BJ (cell line): ENCODE data around the gene RAB11FIP5. TPM values are rescaled to one million over a fixed set of nuclear protein-coding genes. Genes with fewer than 3 reads are reported as not detected.
A peak's percentile ranks its signal among the peaks of the same experiment; 100 is the strongest.

Experiments
- CTCF ChIA-PET: fragments of 350-600 bp; formaldehyde crosslinking; extraction: SDS; loops from one replicate; lab custom pipeline; 2021; ENCODE audit warnings: antibody characterized with exemption, inconsistent platforms; lab: Yijun Ruan, JAX
- POLR2A ChIA-PET: fragments of 300-600 bp; sonication (Branson Sonifier 250); formaldehyde crosslinking; extraction: SDS; loops from one replicate; lab custom pipeline; 2021; ENCODE audit warnings: antibody characterized with exemption; lab: Charles Lee
- DNase-seq: peaks from one replicate; pipeline ENCODE4 v3.0.0-alpha.2; 2011; ENCODE audit warnings: low read depth
- H3K27me3 ChIP-seq: 2 replicates; pipeline ENCODE4 v1.6.0; 2011; ENCODE audit warnings: low read length; ENCODE audit not compliant: control insufficient read depth, insufficient read depth
- H3K36me3 ChIP-seq: 2 replicates; pipeline ENCODE4 v1.5.1; 2011; ENCODE audit warnings: low read length; ENCODE audit not compliant: control insufficient read depth, insufficient read depth
- H3K4me3 ChIP-seq: 2 replicates; pipeline ENCODE4 v1.5.1; 2011; ENCODE audit warnings: low read depth, mild to moderate bottlenecking, control low read depth, low read length
- polyA plus RNA-seq: library from polyadenylated mRNA; depleted of rRNA; stranded (reverse); fragments of >200 nt; gene quantifications from 2 replicates; pipeline ENCODE4 v1.2.3, GENCODE V29; 2011
- TF ChIP-seq, protein P1 (sequence below): IDR thresholded peaks from 2 replicates; pipeline ENCODE4 v1.5.1; 2011; ENCODE audit warnings: low read depth, mild to moderate bottlenecking, control low read depth, inconsistent platforms, low read length, moderate library complexity; ENCODE audit not compliant: insufficient read depth

Gene RAB11FIP5
- polyA plus RNA-seq, 1 experiment, result 52.0 TPM

GRCh38 chr2:73063909-73064875 is 48.6 kb downstream of the RAB11FIP5 start:
- ChIA-PET CTCF (interaction anchor here (0.6 to 3.4 kb wide), 5 partner anchors 34 to 180 kb away, joined by 3 to 12 read pairs (median 7); no protein-coding TSS in a partner anchor), POLR2A (interaction anchor here (0.5 kb wide), 1 partner anchor 224 kb away, joined by 3 read pairs; no protein-coding TSS in a partner anchor)
- peak; percentile 34 for DNase-seq
- H3K36me3 ChIP-seq, result no peaks in the 10 kb centered on the region
- no peaks in the 10 kb centered on the region for H3K27me3 ChIP-seq
- TF ChIP-seq, protein P1, sequence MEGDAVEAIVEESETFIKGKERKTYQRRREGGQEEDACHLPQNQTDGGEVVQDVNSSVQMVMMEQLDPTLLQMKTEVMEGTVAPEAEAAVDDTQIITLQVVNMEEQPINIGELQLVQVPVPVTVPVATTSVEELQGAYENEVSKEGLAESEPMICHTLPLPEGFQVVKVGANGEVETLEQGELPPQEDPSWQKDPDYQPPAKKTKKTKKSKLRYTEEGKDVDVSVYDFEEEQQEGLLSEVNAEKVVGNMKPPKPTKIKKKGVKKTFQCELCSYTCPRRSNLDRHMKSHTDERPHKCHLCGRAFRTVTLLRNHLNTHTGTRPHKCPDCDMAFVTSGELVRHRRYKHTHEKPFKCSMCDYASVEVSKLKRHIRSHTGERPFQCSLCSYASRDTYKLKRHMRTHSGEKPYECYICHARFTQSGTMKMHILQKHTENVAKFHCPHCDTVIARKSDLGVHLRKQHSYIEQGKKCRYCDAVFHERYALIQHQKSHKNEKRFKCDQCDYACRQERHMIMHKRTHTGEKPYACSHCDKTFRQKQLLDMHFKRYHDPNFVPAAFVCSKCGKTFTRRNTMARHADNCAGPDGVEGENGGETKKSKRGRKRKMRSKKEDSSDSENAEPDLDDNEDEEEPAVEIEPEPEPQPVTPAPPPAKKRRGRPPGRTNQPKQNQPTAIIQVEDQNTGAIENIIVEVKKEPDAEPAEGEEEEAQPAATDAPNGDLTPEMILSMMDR, result no peak
- no peak overlapping the region for H3K4me3 ChIP-seq

- no peak overlapping the region for H3K4me3 ChIP-seq
- TF ChIP-seq, protein P1, result no peak
- ChIA-PET POLR2A (interaction anchor here (0.5 kb wide), 1 partner anchor 223 kb away, joined by 3 read pairs; no protein-coding TSS in a partner anchor), CTCF (interaction anchor here (0.6 to 3.4 kb wide), 5 partner anchors 33 to 181 kb away, joined by 3 to 12 read pairs (median 7); no protein-coding TSS in a partner anchor)
- H3K27me3 ChIP-seq, result no peaks in the 10 kb centered on the region
- H3K36me3 ChIP-seq, result no peaks in the 10 kb centered on the region
- DNase-seq, result no peak
Observed at GRCh38 chr2:73063472-73063871, 49.3 kb downstream of the RAB11FIP5 start.

- H3K36me3 ChIP-seq, result peaks cover 5% of the 10 kb centered on the region
- no peak for DNase-seq
- CTCF ChIA-PET, result interaction anchor here (0.5 to 0.7 kb wide), 2 partner anchors 28 to 172 kb away, joined by 3 read pairs; partner anchors contain the start of gene SPR
- TF ChIP-seq, protein P1, result no peak
- H3K4me3 ChIP-seq, result no peak overlapping the region
- no peaks in the 10 kb centered on the region for H3K27me3 ChIP-seq
- POLR2A ChIA-PET, result no interaction called here
Observed at GRCh38 chr2:73059106-73059505, 53.6 kb downstream of the RAB11FIP5 start.

- ChIA-PET POLR2A (no interaction called here), CTCF (no interaction called here)
- no peak for DNase-seq
- Histone ChIP-seq H3K36me3 (peaks cover 5% of the 10 kb centered on the region), H3K4me3 (no peak overlapping the region), H3K27me3 (no peaks in the 10 kb centered on the region)
- TF ChIP-seq, protein P1, result no peak
Observed at GRCh38 chr2:73054980-73055379, 57.8 kb downstream of the RAB11FIP5 start.
